IPS-NIHi7 (cell line): ENCODE measurements around the gene TMEM119.

ENCODE experiments used
- DNase-seq: peaks from one replicate; pipeline ENCODE4 v3.0.0; 2012; ENCODE audit warnings: mixed read lengths; ENCODE audit errors: extremely low spot score

Gene TMEM119

GRCh38 chr12:108616941-108617858, 19.3 kb upstream of the TMEM119 start:
- DNase-seq = no peak

- DNase-seq = no peak
Observed at GRCh38 chr12:108616359-108616758, 18.5 kb upstream of the TMEM119 start.

- DNase-seq = no peak
Observed at GRCh38 chr12:108615918-108616317, 18.0 kb upstream of the TMEM119 start.

- no peak for DNase-seq
Observed at GRCh38 chr12:108614639-108615038, 16.8 kb upstream of the TMEM119 start.

GRCh38 chr12:108614041-108614440, 16.2 kb upstream of the TMEM119 start:
- no peak for DNase-seq

GRCh38 chr12:108613548-108613947, 15.7 kb upstream of the TMEM119 start:
- no peak for DNase-seq

- DNase-seq = peak; percentile 67
Observed at GRCh38 chr12:108612788-108613282, 15.0 kb upstream of the TMEM119 start.

GRCh38 chr12:108611884-108612415, 14.1 kb upstream of the TMEM119 start:
- DNase-seq = peak; percentile 82

GRCh38 chr12:108610856-108611605, 13.1 kb upstream of the TMEM119 start:
- no peak for DNase-seq

GRCh38 chr12:108610336-108610815, 12.5 kb upstream of the TMEM119 start:
- DNase-seq = no peak

GRCh38 chr12:108609537-108610335, 11.9 kb upstream of the TMEM119 start:
- no peak for DNase-seq

GRCh38 chr12:108608616-108609015, 10.7 kb upstream of the TMEM119 start:
- DNase-seq = no peak

- DNase-seq = no peak
Observed at GRCh38 chr12:108607981-108608600, 10.2 kb upstream of the TMEM119 start.

- DNase-seq = no peak
Observed at GRCh38 chr12:108606492-108606891, 8.6 kb upstream of the TMEM119 start.

GRCh38 chr12:108605690-108606406, 8.0 kb upstream of the TMEM119 start:
- DNase-seq = no peak

- no peak for DNase-seq
Observed at GRCh38 chr12:108605000-108605689, 7.3 kb upstream of the TMEM119 start.

- no peak for DNase-seq
Observed at GRCh38 chr12:108604208-108604941, 6.5 kb upstream of the TMEM119 start.

GRCh38 chr12:108603743-108604142, 5.9 kb upstream of the TMEM119 start:
- no peak for DNase-seq
